Spinal cord (tissue), 10 donors: ENCODE results near the gene MAP7D2. TPM values are rescaled to one million over a fixed set of nuclear protein-coding genes. Genes with fewer than 3 reads are reported as not detected.

Experiments
- DNase-seq, 6 donors: peaks; one replicate each; pipeline versions ENCODE4 v3.0.0 to v3.0.0-alpha.2; 2013 to 2015; ENCODE audit warnings: low spot score in 6 of 6, low read depth in 4 of 6
- H3K27ac ChIP-seq: one replicate; pipeline ENCODE4 v1.5.1; 2013; ENCODE audit warnings: low read depth, low read length, control low read depth
- H3K27me3 ChIP-seq: one replicate; pipeline ENCODE4 v1.6.1; 2013; ENCODE audit warnings: low read length; ENCODE audit not compliant: control insufficient read depth, insufficient read depth
- H3K36me3 ChIP-seq: one replicate; pipeline ENCODE4 v1.6.1; 2013; ENCODE audit warnings: low read length; ENCODE audit not compliant: control insufficient read depth, insufficient read depth
- H3K4me1 ChIP-seq: one replicate; pipeline ENCODE4 v1.6.1; 2013; ENCODE audit warnings: low read length; ENCODE audit not compliant: control insufficient read depth, insufficient read depth
- H3K4me3 ChIP-seq: one replicate; pipeline ENCODE4 v1.5.1; 2013; ENCODE audit warnings: low read depth, low read length, control low read depth
- H3K9me3 ChIP-seq: one replicate; pipeline ENCODE4 v1.6.1; 2013; ENCODE audit warnings: low read length; ENCODE audit not compliant: control insufficient read depth, insufficient read depth
- WGBS: methylation state at CpG from one replicate; pipeline ENCODE4 v1.1.5; 2013; ENCODE audit warnings: missing lambda C conversion rate; ENCODE audit not compliant: insufficient coverage; 5-methylcytosine and 5-hydroxymethylcytosine counted together
- polyA plus RNA-seq, 2 donors: library from polyadenylated mRNA; unstranded; fragments of 120-200 nt; gene quantifications; one replicate each; pipeline ENCODE4 v1.2.1, GENCODE V29; 2013; ENCODE audit not compliant: insufficient read length in 2 of 2
- total RNA-seq, 2 donors: library from RNA; depleted of rRNA in 1 of 2; stranded (reverse); fragments of 120-200 nt in 1 of 2; fragments of >200 nt in 1 of 2; gene quantifications; one replicate each; pipeline versions ENCODE4 v1.2.3 to v1.2.4, GENCODE V29; 2013 to 2014
- donor health status: healthy.

Gene MAP7D2
- total and polyA plus RNA-seq, 4 donors, result 8.2 to 38.5 (median 31.6) TPM

- 23% methylated on average over 3 of the region's 4 CpGs for WGBS
- Histone ChIP-seq H3K4me1 (no peaks in the 10 kb centered on the region), H3K4me3 (no peak overlapping the region), H3K36me3 (no peaks in the 10 kb centered on the region), H3K9me3 (no peaks in the 10 kb centered on the region), H3K27ac (no peak overlapping the region), H3K27me3 (peaks cover 16% of the 10 kb centered on the region)
- peak in 2 of 6 donors; percentile 5 to 17 for DNase-seq
These were observed 115.1 kb downstream of the MAP7D2 start for GRCh38 chrX:20001588-20001987.

- Histone ChIP-seq H3K27me3 (peaks cover 11% of the 10 kb centered on the region), H3K9me3 (no peaks in the 10 kb centered on the region), H3K36me3 (no peaks in the 10 kb centered on the region), H3K4me1 (no peaks in the 10 kb centered on the region), H3K4me3 (peak overlapping the region; percentile 40), H3K27ac (peak overlapping the region; percentile 64)
- 59% methylated on average over 6 of the region's 6 CpGs for WGBS
- no peak for DNase-seq
These were observed 125.4 kb downstream of the MAP7D2 start for GRCh38 chrX:19991350-19991718.

GRCh38 chrX:19990556-19991349 is 126.0 kb downstream of the MAP7D2 start, which contains the start of gene BCLAF3:
Gene BCLAF3, minus strand, starts transcription at chrX:19991061. Its CDS starts 20,797 bp downstream, at chrX:19970264.
- H3K36me3 ChIP-seq, result no peaks in the 10 kb centered on the region
- peak; percentile 38 to 95 (median 76) for DNase-seq
- WGBS, result 15% methylated on average over 81 of the region's 103 CpGs
- peaks cover 5% of the 10 kb centered on the region for H3K27me3 ChIP-seq
- peak within 1 kb of the TSS; percentile 52 for H3K4me3 ChIP-seq
- H3K4me1 ChIP-seq, result no peaks in the 10 kb centered on the region
- peak within 1 kb of the TSS; percentile 64 for H3K27ac ChIP-seq
- H3K9me3 ChIP-seq, result no peaks in the 10 kb centered on the region

- no peaks in the 10 kb centered on the region for H3K36me3 ChIP-seq
- 15% methylated on average over 23 of the region's 25 CpGs for WGBS
- no peak overlapping the region for H3K27ac ChIP-seq
- peak in 2 of 6 donors; percentile 32 to 35 for DNase-seq
- H3K27me3 ChIP-seq, result peaks cover 5% of the 10 kb centered on the region
- H3K4me1 ChIP-seq, result no peaks in the 10 kb centered on the region
- no peaks in the 10 kb centered on the region for H3K9me3 ChIP-seq
- peak overlapping the region; percentile 52 for H3K4me3 ChIP-seq
These were observed 126.6 kb downstream of the MAP7D2 start for GRCh38 chrX:19990151-19990555.

- WGBS, result 77% methylated on average over 2 of the region's 5 CpGs
- no peak for DNase-seq
- Histone ChIP-seq H3K4me3 (no peak overlapping the region), H3K36me3 (no peaks in the 10 kb centered on the region), H3K9me3 (no peaks in the 10 kb centered on the region), H3K27me3 (peaks cover 5% of the 10 kb centered on the region), H3K27ac (no peak overlapping the region), H3K4me1 (no peaks in the 10 kb centered on the region)
These were observed 128.9 kb downstream of the MAP7D2 start for GRCh38 chrX:19987856-19988255.

- no peaks in the 10 kb centered on the region for H3K9me3 ChIP-seq
- H3K27me3 ChIP-seq, result peaks cover 3% of the 10 kb centered on the region
- no peak overlapping the region for H3K27ac ChIP-seq
- H3K4me1 ChIP-seq, result no peaks in the 10 kb centered on the region
- no peak for DNase-seq
- no CpG with 5 or more reads among the region's 3 CpGs for WGBS
- H3K4me3 ChIP-seq, result no peak overlapping the region
- no peaks in the 10 kb centered on the region for H3K36me3 ChIP-seq
These were observed 130.2 kb downstream of the MAP7D2 start for GRCh38 chrX:19986531-19986930.

GRCh38 chrX:19981947-19982346 is 134.8 kb downstream of the MAP7D2 start:
- H3K27me3 ChIP-seq, result no peaks in the 10 kb centered on the region
- H3K4me3 ChIP-seq, result no peak overlapping the region
- WGBS, result 53% methylated on average over 1 of the region's 2 CpGs
- H3K9me3 ChIP-seq, result peaks cover 3% of the 10 kb centered on the region
- H3K27ac ChIP-seq, result no peak overlapping the region
- no peaks in the 10 kb centered on the region for H3K36me3 ChIP-seq
- DNase-seq, result no peak
- H3K4me1 ChIP-seq, result no peaks in the 10 kb centered on the region

- no peak overlapping the region for H3K27ac ChIP-seq
- no peaks in the 10 kb centered on the region for H3K27me3 ChIP-seq
- no peak overlapping the region for H3K4me3 ChIP-seq
- H3K4me1 ChIP-seq, result no peaks in the 10 kb centered on the region
- peaks cover 3% of the 10 kb centered on the region for H3K9me3 ChIP-seq
- no peaks in the 10 kb centered on the region for H3K36me3 ChIP-seq
- DNase-seq, result no peak
These were observed 140.9 kb downstream of the MAP7D2 start for GRCh38 chrX:19975845-19976244.

- DNase-seq, result no peak
- peaks cover 5% of the 10 kb centered on the region for H3K4me1 ChIP-seq
- H3K27ac ChIP-seq, result no peak overlapping the region
- H3K4me3 ChIP-seq, result no peak overlapping the region
- H3K27me3 ChIP-seq, result peaks cover 4% of the 10 kb centered on the region
- no peaks in the 10 kb centered on the region for H3K36me3 ChIP-seq
- H3K9me3 ChIP-seq, result peaks cover 3% of the 10 kb centered on the region
These were observed 143.7 kb downstream of the MAP7D2 start for GRCh38 chrX:19972984-19973383.

GRCh38 chrX:19968276-19968675 is 148.4 kb downstream of the MAP7D2 start:
- H3K36me3 ChIP-seq, result no peaks in the 10 kb centered on the region
- DNase-seq, result no peak
- H3K27me3 ChIP-seq, result peaks cover 13% of the 10 kb centered on the region
- H3K27ac ChIP-seq, result no peak overlapping the region
- H3K4me1 ChIP-seq, result peaks cover 5% of the 10 kb centered on the region
- WGBS, result 74% methylated on average over 5 of the region's 6 CpGs
- no peak overlapping the region for H3K4me3 ChIP-seq
- H3K9me3 ChIP-seq, result no peaks in the 10 kb centered on the region
